K562 (cell line): ENCODE measurements around the gene SERINC3. TPM values are rescaled to one million over a fixed set of nuclear protein-coding genes. Genes with fewer than 3 reads are reported as not detected.

Experiments used
- CHD7 ChIP-seq: fragments of 200-600 bp; sonication (generic); IDR thresholded peaks from one replicate; pipeline ENCODE4 v1.6.1; 2012; ENCODE audit warnings: mild to moderate bottlenecking, low read depth, low read length, inconsistent platforms
- HES1 ChIP-seq: fragments of 450-650 bp; IDR thresholded peaks from 2 replicates; pipeline ENCODE4 v1.6.1; 2016; ENCODE audit warnings: low read depth, mild to moderate bottlenecking, moderate library complexity
- LCOR ChIP-seq: sonication (generic); formaldehyde crosslinking; IDR thresholded peaks from 2 replicates; pipeline ENCODE4 v1.8.0; 2022; ENCODE audit warnings: mild to moderate bottlenecking, missing genetic modification reagents
- MYC ChIP-seq, 2 experiments: fragments of 250-450 bp in 1 of 2; sonication (Bioruptor Pico) in 1 of 2; IDR thresholded peaks; 2 replicates each; pipeline versions ENCODE4 v1.5.1 to v1.6.1; 2012 to 2021; ENCODE audit warnings: low read depth in 2 of 2, borderline replicate concordance in 1 of 2, improper control_type of control experiment in 1 of 2, low read length in 1 of 2, mild to moderate bottlenecking in 1 of 2, moderate library complexity in 1 of 2
- NONO ChIP-seq, 2 experiments: fragments of 200-400 bp in 1 of 2; fragments of 450-650 bp in 1 of 2; formaldehyde crosslinking in 1 of 2; IDR thresholded peaks; 2 replicates each; pipeline ENCODE4 v1.6.1; 2017; ENCODE audit warnings: low read depth in 2 of 2, mild to moderate bottlenecking in 2 of 2, moderate library complexity in 2 of 2, low read length in 1 of 2
- SMARCE1 ChIP-seq: fragments of 450-650 bp; IDR thresholded peaks from 2 replicates; pipeline ENCODE4 v1.7.1; 2016; ENCODE audit warnings: mild to moderate bottlenecking
- SMC3 ChIP-seq: conservative IDR thresholded peaks from 2 replicates; pipeline ENCODE4 v1.6.1; 2011; ENCODE audit warnings: low read depth, low read length, improper control_type of control experiment; ENCODE audit not compliant: insufficient read depth
- TFAP4 ChIP-seq: sonication (generic); formaldehyde crosslinking; IDR thresholded peaks from 2 replicates; pipeline ENCODE4 v1.8.0; 2022; ENCODE audit warnings: missing genetic modification reagents, mild to moderate bottlenecking, moderate library complexity, borderline replicate concordance
- ZNF232 ChIP-seq: sonication (generic); formaldehyde crosslinking; IDR thresholded peaks from 2 replicates; pipeline ENCODE4 v1.8.0; 2022; ENCODE audit warnings: mild to moderate bottlenecking, missing genetic modification reagents
- polyA plus RNA-seq, 8 experiments: library from polyadenylated mRNA; depleted of rRNA in 4 of 8; stranded (reverse) in 5 of 8; unstranded in 3 of 8; fragments of >200 nt; fragmentation: Nextera tagmentation in 2 of 8; fragmentation: Illumina TruSeq in 1 of 8; extraction: Ambion mirVana in 2 of 8; extraction: Trizol in 1 of 8; gene quantifications; 2 replicates each; pipeline versions ENCODE4 v1.2.1 to v1.2.3, GENCODE V29; 2011 to 2014; ENCODE audit warnings: inconsistent platforms in 1 of 8, missing spikeins in 1 of 8
- total RNA-seq, 7 experiments: library from RNA; depleted of rRNA in 6 of 7; stranded (reverse); fragments of >200 nt in 6 of 7; fragmentation: Illumina TruSeq in 2 of 7; extraction: Trizol in 2 of 7; gene quantifications; 2 replicates each; pipeline versions ENCODE4 v1.2.1 to v1.2.3, GENCODE V29; 2011 to 2021; ENCODE audit warnings: low replicate concordance in 1 of 7

The SERINC3 gene
- total and polyA plus RNA-seq, 9 of the 15 experiments (the other 6 are each of a cell fraction or from before 2014, with no cell fraction given): 24.7 to 107 (median 48.8) TPM

- TF ChIP-seq ZNF232 (CRISPR knock-in tag): no peak
- no peak for TF ChIP-seq SMARCE1
- TF ChIP-seq LCOR (CRISPR knock-in tag): no peak
- TF ChIP-seq NONO (IDR thresholded peaks at IDR 0.05; ENCODE audit: low read depth in 2 of 2, low read length in 1 of 2): no peak
- no peak for TF ChIP-seq CHD7
- no peak for TF ChIP-seq HES1
- TF ChIP-seq SMC3: no peak
- no peak for TF ChIP-seq MYC (IDR thresholded peaks at IDR 0.05; ENCODE audit: low read depth, low read length)
- no peak for TF ChIP-seq MYC (CRISPR knock-in tag; IDR thresholded peaks at IDR 0.05; ENCODE audit: borderline replicate concordance, low read depth)
- peak; percentile 44; the same call in 1 of the 2 replicates for TF ChIP-seq TFAP4
- TF ChIP-seq, all 486 proteins: peak for 3
These were observed 5.9 kb upstream of the SERINC3 start (continued) for GRCh38 chr20:44527716-44528199.
